Stimulated activated CD4-positive, alpha-beta T cell treated with anti-CD3 and anti-CD28 coated beads, Interleukin-1b, Interleukin-23, amount 100 ng/mL, for 4 hours (primary cell): Measurements from ENCODE around the gene TOR1A.
"Not testable (repeated sequence)": the region's sequence is repeated elsewhere in the genome, so short reads cannot be mapped to it uniquely, and the experiment has no call there.

Experiments
- DNase-seq, 2 donors: peaks; one replicate each; pipeline ENCODE4 v3.0.0-alpha.2; 2020; ENCODE audit warnings: low read depth in 2 of 2

TOR1A gene

DNA sequence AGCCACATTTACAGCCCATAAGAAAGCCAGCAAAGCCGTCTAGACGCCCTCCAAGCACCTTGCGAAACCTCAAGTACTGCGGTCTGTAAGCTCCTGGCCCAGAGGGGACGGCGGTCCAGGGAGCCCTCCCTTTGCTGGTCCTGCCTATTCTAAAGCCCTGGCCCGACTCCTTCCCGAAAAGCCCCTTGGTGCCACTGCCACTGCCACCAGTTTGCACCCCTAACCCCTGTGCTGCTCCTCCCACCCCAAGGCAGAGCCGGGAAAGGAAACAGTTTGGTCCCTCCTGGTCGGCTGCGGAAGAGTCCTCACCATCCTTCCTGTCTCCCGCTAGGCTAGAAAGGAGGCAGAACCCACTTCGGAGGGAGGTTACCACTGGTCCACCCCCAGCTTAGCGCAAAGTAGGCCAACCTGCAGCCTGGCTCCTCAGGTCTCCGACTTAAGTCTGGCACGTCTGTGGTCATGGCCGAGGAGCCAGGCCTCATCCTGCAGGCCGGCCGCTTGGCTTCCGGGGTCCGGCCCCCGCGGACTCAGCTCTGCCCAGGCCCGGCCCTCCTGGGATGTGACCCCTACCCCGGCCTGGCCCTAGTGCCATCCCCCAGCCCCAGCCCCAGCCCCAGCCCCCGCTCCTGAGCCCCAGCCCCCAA lies 916 bp downstream of the TOR1A start:
- no peak for DNase-seq

DNA sequence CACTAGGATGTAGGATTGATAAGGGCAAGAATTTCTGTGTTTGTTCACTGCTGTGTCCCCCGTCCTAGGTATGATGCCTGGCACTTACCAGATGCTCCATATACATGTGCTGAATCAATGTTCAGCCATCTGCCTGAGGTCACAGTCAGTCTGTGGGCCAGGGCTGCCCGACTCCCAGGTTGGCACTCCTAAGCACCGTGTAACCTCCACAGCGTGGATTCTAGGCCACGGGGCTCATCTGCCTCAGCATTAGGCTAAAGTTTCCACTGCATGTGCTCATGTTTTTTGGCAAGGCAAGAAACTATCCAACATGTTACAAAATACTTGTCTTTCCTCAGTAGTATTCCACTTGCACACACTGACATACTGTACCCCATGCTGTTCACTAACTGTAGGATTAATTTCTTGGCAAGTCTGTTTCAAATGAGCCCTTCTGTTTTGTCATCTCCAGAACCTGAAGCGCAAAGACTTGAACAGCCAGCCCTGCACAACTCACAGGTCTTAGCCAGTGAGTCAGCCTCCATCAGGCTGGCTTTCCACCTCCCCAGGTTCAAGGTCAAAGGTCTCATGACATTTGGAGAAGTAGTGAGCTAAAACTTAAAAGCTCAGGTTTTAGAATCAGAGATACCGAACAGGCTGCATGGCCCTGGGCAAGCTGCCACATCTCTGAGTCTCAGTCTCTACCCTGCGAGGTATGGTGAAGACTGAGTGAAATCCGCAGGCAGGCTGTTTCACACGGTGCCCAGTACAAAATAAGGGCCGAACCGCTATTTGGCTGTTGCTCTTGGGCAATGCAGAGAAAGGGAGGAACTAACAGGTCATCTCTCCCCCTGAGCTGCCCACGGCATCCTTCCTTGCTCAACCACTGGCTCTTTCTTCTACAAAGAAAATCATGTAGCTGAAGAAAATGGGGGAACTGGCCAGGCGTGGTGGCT lies 7.2 kb downstream of the TOR1A start:
- no peak for DNase-seq

DNA sequence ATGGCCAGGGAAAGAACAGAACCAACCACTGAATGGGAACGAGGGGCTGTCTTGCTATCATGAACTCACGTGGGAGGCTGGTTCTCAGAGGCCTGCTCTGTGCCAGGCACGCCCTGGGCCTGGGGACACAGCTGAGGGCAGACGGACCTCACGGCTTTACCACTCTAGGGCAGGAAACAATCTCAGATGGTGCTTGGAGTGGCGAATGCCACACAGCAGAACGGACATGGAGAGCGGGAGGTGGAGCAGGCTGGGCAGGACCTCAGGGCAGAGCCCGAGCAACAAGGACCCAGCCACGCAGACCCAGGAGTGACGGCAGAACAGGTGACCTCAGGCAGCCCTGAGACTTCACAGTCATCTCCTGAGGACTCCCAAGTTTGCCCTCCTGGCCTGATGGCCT lies 8.7 kb downstream of the TOR1A start:
- DNase-seq = no peak

DNA sequence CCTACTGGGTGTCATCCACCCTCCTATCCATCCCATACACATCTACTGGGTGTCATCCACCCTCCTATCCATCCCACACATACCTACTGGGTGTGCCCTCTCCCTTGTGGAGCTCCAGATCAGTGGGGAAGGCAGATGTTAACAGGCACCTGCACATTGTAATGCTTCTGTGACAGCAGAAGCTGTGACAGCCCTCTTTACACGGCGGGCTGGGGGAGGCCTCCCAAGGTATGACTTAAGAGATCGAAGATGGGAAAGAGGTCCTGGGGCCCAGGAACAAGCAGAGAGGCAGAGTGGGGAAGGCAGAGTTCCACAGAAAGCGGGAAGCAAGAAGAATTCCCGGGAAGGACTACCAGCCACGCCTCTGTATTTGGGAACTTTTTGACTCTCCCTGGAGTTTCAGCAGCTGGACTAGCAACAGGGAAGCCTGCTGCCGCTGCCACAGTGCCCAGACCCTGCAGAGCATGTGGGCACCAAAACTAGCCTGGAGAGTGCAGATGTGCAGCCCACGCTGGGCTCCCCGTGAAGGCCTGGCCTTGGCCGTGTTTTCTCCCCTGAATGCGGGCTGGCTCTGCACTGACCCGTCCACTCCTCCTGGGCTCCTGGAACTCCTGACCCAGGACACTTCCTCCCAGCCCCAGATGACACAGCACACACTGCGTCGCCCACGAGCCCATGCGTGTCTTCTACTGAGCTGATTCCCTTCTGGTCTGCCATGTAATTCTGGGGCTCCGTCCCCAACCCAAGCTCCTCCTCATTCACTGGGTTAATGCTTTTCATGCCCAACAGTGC lies 9.3 kb downstream of the TOR1A start:
- DNase-seq = no peak

DNA sequence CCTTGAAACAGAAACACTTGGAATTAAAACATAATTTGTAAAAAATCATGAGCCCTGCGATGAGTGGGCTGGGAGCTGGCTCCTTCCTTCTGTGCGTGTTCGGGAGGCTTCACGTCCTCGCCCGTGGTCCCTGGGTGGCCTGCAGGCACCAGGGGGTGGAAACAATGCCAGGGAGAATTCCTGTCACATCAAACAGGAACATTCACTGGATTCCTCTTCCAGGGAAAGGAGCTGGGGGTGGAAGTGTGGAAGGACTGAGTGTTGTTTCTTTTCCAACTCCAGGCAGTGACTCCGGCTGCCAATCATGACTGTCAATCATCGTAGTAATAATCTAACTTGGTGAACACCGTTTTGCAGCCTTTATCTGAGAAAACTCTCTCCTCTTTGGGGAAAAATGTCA lies 10.3 kb downstream of the TOR1A start:
- DNase-seq = no peak

DNA sequence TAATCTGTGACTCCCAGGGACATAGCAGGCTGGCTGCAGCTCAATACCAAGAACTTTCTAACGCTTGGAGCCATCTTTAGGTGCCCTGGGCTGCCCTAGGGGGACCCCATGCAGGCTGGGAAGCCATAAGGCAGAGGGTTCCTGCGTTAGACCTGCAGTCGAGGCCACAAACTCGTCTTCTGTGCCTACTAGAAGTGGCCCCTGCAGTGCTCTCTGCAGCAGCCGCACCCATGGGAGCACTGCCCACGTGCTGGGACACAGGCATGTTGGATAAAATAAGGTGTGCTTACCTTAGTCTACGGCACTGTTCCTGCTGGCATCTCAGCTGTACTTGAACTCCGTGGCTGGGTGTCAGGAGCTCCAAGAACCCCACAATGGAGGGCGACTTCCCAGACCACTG lies 11.6 kb downstream of the TOR1A start:
- DNase-seq = no peak

DNA sequence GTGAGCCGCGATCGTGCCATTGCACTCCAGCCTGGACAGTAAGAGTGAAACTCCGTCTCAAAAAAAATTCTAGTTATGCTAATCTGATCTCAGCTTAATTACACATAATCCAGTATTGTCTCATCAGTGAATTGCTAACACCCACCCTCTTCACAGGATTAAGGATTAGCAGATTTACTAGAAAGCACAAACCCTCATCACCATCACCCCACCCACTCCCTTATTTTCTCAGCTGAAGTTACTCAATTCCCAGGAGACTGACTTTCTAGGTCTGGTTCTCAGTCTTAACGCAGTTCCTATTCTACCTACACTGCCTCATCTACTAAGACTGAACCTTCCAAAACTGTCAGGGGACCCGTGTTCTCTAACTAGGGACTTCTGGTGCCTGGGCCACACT lies 12.0 kb downstream of the TOR1A start:
- DNase-seq = no peak

DNA sequence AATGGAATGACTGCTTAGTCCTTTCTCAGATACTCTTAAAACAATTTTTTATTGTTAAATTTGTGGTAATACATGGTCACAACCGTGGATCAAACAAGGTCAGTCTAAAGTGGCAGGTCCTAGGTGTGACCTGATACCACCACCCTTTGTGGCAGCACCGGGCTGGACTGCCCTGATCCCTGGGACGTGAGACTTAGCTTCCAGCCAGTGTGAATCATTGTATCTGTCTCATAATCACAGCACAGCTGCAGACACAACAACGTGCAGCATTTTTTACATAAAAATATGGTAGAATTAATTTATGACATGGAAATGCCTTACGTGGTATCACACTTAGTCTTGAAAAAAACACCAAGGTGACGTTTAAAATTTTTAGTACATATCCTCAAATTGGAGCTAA lies 13.1 kb downstream of the TOR1A start:
- DNase-seq = no peak

DNA sequence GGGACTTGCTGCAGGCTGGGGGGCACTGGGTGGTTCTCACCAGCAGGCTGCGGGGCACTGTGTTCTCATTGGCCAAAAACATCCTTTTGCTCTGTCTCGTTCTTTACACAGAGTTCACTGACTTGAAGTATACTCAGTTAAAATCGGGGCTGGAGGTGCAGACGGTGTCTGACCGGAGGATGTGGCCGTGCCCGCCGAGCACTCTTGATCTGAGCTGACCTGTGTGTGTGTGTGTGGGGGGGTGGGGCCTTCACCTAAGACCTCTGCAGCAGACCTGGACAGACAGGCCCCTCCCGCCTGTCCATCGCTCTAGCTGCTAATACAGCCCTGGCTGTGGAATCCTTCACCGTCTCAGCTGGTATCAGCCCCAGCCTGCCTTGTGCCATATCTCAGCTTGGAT lies 13.8 kb downstream of the TOR1A start:
- DNase-seq = no peak

DNA sequence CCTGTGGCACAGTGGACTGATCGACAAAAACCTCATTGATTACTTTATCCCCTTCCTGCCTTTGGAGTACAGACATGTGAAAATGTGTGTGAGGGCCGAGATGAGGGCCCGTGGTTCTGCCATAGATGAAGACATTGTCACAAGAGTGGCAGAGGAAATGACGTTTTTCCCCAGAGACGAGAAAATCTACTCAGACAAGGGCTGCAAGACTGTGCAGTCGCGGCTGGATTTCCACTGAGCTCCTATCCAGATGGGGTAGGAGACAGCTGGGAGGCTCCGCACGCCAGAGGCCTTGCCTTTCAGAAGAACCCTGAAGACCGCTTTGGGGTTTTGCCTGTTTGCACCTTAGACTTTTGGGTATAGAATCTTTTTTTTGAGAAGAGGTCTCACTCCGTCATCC lies 14.6 kb downstream of the TOR1A start:
- no peak for DNase-seq

DNA sequence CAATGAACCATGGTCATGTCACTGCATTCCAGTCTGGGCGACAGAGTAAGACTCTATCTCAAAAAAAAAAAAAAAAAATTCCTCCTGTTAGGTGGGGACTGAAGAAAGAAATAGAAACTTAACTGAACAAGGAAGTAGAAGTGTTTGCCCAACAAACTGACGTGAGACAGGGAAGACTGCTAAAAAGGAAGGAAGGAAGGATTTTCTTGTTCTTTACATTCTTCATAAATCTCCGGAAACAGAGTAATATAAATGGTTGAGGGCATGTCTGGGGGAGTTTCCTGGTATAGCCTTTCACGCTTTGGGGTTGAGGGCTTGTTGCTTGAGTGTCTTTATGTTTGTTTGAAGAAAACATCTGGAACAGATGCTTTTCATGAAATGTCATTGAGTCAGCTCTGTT lies 17.9 kb downstream of the TOR1A start:
- DNase-seq = no peak

DNA sequence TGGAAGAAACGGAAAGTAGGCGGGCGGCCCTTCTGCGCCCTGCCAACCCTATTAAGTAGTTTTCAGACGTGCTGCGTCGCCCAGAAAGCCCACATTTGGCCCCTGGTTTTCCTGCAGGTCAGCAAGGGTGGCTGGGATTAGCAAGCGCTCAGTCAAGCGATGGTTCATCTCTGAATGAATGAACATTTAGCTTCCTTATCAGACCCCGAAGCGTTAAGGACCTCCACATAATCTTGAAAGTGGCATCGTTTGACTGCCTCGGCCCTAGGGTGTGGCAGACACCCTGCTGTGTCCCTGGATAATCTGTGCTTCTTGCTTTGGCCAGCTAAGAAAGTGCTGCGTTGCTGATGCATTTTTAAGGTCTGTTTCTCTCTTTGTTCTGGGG lies 20.3 kb downstream of the TOR1A start:
- DNase-seq = no peak

DNA sequence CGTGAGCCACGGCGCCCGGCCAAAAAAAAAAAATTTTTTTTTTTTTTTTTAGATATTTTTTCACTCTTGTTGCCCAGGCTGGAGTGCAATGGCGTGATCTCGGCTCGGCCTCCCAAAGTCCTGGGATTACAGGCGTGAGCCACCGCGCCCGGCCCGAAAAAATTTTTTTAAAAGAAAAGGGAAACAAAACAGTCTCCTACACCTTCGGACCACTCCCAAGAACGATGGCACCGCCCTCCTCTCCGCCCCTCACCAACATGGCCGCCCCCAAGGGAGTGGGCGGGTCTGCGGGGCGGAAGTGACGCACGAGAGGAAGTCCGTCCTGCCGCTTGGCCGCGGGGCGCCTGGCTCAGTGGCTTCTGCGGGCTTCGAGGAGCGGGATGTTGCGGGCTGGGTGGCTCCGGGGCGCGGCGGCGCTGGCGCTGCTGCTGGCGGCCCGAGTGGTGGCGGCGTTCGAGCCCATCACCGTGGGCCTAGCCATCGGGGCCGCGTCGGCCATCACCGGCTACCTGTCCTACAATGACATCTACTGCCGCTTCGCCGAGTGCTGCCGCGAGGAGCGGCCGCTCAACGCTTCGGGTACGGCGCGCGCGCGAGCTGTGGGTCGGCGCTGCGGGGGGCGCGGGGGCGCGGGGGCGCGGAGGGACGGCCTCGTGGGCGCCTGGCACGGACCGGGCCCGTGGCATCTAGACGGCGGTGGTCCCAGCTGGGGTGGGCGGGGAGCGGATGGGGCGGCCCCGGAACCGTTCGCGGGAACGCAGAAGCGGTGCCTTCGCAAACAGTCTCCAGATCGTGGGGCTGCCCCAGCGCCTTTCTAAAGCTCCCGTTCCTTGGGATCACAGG lies 20.9 kb downstream of the TOR1A start, which contains the start of gene TOR1B:
TSS of gene TOR1B (plus strand) at position 352 of the 843 bp plus-strand sequence. CDS start at position 381, 29 bp downstream.
- DNase-seq = peak; percentile 92 to 93

DNA sequence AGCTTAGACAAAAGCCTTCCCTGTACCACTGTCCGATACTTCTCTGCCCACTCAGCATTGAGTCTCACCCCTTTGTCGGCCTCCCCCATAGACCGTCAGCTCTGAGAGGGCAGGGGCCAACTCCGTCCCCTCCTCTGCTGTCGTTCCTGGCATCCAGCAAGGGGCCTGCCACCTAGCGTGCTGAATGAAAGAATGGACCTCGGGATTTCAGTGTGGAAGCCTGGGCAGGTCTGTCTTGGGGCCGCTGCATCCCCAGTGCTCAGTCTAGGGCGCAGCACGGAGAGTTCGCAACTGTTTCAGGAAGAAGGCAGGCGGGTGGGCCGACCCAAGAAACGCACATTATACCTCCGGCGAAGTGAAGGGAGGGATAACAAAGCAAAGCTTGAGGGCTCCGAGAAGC lies 22.4 kb downstream of the TOR1A start:
- DNase-seq = no peak

DNA sequence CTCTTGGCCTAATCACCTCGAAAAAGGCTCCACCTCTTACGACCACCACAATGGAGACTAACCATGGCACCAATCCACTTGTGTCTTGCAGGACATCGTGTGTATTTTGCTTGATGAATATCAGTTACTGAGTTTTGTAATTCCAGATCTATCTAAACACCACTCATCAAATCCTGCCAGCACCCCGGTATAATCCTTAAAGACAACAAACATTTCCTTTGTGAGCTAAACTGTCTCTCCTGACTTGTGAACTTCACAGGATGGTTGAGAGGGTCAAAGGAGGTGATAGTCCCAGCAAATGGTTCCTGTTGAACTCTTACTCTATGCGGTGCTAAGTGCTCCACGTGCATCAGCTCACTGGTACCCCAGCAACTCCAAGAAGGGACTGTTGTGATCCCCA lies 25.0 kb downstream of the TOR1A start:
- no peak for DNase-seq

DNA sequence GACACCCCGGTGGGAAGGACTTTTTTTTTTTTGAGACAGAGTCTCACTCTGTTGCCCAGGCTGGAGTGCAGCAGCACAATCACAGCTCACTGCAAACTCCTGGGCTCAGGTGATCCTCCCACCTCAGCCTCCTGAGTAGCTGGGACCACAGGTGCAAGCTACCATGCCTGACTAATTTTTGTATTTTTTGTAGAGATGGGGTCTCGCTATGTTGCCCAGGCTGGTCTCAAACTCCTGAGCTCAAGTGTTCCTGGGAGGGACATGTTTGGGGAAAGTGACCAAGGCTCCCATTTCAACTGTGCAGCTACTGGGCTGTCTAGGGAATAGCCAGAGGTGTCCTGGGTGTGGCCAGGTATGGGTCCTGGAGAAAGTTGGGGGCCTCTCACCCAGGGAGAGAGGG lies 27.9 kb downstream of the TOR1A start:
- not testable (repeated sequence) for DNase-seq

DNA sequence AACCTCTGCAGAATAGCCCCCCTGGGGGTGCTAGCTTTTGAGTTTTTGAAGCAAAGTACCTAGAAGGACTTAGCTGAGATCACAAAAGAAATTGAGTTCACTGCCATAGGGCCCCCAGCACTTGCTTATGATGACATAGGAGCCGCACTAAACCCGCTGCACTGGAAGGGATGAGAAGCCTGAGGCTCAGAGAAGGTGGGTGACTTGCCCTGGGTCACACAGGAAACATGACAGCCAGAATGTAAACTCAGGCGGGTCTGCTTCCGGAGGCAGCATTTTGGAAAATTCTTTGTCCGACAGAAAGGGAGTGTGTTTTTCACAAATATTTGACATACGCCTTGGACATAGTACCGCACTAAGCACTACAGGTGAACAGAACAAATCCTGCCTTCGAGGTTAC lies 29.4 kb downstream of the TOR1A start:
- DNase-seq = no peak

DNA sequence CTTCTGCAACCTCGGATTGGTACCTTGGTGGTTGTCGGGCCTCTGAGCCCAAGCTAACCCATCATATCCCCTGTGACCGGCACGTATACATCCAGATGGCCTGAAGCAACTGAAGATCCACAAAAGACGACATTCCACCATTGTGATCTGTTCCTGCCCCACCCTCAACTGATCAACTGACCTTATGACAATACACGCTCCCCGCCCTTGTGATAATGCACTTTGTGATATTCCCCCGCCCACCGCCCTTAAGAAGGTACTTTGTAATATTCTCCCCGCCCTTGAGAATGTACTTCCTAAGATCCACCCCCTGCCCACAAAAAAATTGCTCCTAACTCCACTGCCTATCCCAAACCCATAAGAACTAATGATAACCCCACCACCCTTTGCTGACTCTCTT lies 37.5 kb downstream of the TOR1A start:
- no peak for DNase-seq

DNA sequence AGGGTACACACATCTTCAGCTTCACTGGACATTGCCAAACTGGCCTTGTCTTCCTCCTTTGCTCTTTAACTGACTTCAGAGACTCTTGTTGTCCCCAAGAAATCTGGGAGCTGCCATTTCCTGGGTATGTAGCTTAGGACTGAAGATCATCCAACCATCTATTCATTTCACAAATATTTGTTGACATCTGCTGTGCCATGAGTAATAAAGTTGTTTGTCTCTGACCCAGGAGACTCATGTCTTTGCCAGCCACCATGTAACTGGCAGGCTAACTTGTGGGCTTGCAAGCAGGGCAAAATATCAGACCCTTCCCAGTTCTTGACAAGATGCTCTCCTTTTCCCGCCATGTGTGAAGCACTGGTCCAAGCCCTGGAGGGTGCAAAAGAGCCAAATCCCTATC lies 38.1 kb downstream of the TOR1A start:
- no peak for DNase-seq

DNA sequence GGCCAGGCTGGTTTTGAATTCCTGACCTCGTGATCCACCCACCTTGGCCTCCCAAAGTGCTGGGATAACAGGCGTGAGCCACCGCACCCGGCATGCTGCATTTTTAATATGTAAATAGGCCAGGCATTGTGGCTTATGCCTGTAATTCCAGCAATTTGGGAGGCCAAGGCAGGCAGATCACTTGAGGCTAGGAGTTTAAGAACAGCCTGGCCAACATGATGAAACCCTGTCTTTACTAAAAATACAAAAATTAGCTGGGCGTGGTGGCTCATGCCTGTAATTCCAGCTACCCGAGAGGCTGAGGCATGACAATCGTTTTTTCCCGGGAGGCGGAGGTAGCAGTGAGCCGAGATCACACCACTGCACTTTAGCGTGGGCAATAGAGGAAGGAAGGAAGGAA lies 39.0 kb downstream of the TOR1A start:
- DNase-seq = not testable (repeated sequence)

DNA sequence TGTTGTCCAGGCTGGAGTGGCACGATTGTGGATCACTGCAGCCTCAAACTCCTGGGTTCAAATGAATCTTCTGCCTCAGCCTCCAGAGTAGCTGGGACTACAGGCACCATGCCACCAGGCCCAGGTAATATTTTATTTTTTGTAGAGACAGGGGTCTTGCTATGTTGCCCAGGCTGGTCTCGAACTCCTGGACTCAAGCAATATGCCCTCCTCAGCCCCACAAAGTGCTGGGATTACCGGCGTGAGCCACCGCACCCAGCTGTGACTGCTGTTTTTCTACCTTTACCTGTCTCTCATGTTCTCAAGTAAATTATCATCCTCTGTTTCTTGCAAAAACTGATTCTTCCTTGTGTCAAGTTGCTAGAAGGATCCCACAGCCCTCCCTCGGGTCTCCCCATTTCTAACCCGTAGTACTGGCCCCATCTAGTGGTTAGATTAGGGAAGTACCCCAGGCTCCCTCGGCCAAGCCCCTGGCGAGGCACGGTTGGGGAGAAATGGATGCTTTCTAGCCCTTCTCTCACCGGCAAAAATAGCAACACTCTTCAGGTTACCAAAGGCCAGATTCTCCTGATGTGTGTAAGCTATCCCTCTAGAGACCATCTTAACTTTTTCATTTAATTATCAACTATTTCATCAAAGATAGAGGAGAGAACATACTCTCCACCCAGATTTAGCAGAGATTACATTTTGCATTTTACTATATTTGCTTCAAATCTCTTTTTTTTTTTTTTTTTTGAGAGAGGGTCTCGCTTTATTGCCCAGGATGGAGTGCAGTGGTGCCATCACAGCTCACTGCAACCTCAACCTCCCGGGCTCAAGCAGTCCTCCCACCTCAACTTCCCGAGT lies 40.2 kb downstream of the TOR1A start:
- DNase-seq = peak; percentile 43 to 75
